GM21526 (cell line): ENCODE measurements around the gene HMOX1.

Experiments
- ATAC-seq: cut with Tn5 transposase; IDR thresholded peaks from one replicate; pipeline ENCODE4 v1.9.1; 2021; ENCODE audit warnings: moderate library complexity; ENCODE audit not compliant: unreplicated experiment, low FRiP score

The HMOX1 gene, protein sequence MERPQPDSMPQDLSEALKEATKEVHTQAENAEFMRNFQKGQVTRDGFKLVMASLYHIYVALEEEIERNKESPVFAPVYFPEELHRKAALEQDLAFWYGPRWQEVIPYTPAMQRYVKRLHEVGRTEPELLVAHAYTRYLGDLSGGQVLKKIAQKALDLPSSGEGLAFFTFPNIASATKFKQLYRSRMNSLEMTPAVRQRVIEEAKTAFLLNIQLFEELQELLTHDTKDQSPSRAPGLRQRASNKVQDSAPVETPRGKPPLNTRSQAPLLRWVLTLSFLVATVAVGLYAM

DNA sequence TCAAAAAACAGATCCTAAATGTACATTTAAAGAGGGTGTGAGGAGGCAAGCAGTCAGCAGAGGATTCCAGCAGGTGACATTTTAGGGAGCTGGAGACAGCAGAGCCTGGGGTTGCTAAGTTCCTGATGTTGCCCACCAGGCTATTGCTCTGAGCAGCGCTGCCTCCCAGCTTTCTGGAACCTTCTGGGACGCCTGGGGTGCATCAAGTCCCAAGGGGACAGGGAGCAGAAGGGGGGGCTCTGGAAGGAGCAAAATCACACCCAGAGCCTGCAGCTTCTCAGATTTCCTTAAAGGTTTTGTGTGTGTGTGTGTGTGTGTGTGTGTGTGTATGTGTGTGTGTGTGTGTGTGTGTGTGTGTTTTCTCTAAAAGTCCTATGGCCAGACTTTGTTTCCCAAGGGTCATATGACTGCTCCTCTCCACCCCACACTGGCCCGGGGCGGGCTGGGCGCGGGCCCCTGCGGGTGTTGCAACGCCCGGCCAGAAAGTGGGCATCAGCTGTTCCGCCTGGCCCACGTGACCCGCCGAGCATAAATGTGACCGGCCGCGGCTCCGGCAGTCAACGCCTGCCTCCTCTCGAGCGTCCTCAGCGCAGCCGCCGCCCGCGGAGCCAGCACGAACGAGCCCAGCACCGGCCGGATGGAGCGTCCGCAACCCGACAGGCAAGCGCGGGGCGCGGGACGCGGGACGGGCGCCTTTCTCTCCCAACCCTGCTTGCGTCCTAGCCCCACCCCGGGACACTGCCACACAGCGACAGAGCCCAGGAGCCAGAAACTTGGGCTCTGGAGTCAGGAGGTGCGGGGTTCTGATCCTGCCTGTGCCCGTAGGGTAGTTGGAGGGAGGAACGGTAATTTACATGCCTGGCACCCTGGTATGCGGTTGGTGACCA, at the start of gene HMOX1:
TSS of gene HMOX1 (plus strand) at position 560 of the 887 bp plus-strand sequence. CDS start at position 638, 78 bp downstream.
- peak; percentile 49 for ATAC-seq

DNA sequence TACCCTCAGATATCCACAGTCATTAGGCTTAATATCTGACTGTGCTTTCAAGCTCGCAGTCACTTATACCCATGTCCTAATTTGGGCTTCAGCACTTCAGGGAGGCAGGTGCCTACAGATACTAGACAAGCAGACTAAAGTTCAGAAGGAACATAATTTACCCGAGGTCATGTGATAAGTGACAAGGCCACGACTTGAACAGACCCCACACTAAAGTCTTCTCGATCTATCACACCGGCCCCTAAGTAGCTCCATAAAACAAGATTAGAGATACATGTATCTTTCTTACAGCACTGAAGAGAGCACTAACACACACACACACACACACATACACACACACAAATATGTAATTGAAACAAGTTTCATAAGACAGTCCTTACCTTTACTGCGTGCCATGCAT, 48.6 kb upstream of the HMOX1 start:
- ATAC-seq: no peak

DNA sequence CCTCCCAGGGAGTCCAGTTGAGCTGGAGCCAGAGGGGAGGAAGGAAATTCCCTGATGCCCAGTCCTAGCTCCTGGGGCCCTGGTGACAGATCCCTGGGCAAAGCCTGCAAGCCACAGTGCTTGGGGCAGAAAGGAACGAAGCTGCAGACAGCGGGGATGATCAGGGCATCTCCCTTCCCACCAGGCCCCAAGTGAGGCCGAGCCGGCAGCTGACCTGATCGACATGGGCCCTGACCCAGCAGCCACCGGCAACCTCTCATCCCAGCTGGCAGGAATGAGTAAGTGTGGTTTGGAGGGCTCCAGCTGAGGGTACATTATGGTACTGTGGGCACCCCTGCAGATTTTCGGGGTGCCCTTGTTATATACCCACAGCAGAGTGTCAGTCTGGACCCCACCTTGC, 47.7 kb upstream of the HMOX1 start:
- ATAC-seq: no peak

DNA sequence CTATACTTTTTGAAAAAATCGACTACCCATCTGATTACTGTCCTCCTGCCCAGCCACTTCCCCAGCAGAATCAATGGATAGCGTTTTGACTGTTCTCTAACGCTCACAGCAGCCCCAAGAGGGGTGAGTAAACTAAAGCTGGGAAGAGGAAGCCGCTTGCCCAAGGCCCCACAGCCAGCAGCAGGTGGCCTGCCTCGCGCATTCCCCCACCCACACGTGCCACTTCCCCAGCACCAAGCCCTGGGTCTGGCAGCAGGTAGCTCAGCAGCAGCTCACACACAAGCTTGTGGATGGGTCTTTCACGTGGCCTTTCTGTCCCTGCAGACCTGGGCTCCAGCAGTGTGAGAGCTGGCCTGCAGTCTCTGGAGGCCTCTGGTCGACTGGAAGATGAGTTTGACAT, 46.9 kb upstream of the HMOX1 start:
- ATAC-seq: no peak

DNA sequence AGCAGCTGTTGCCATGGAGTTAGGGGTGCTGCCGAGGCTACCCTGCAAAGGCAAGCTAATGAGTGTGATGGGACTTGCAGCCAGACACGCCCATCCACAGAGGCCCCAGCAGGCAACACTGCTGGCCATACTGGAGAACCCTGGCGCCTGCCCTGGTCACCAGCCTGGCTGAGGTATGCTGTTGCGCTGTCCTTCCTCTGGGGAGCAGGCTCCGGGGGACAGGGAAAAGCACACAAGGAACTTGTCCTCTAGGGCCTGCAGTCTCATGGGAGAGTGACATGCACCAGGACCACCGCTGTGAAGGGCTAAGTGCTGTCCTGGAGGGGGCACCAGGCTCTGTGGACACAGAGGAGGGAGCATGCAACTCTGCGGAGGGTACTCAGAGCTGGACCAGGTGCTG, 45.4 kb upstream of the HMOX1 start:
- ATAC-seq: no peak

DNA sequence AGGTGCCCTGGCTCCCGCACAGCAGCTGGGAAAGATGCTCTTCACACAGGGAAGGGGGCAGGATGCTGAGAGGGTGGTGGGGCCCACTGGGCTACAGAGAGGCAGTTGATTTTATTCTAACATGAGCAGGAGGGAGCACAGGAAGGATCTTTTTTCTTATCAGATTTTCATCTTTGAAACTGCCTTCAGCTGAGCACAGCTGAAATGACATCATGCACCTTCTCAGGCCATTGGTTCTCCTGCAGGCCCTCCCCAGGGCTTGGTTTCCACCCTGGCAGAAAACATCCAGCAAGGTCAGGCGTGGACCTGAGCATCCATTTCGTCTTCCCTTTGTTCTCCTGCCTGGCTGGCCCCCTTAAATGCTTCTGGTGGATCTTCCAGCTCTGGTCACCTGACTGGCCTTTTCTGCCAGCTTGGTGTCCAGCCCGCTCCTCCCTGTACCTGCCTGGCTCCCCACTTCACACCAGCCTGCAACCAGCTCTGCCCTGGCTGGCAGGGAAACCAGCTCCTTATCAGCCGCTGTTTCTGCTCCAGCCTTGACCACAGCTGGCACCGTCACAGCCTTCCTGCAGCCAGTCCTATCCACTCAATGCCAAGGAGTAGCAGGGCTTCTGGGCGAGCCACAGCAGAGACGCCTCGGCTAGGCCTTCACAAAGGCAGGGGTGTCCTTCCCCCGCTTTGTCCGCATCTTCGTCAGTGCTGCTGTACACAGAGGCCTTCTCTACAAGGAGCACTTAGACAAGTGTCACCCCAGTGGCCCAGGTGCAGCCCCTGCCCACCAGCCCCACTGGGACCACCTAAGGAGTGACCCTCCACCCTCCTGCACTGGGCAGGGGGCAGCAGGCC, 44.7 kb upstream of the HMOX1 start:
- no peak for ATAC-seq

DNA sequence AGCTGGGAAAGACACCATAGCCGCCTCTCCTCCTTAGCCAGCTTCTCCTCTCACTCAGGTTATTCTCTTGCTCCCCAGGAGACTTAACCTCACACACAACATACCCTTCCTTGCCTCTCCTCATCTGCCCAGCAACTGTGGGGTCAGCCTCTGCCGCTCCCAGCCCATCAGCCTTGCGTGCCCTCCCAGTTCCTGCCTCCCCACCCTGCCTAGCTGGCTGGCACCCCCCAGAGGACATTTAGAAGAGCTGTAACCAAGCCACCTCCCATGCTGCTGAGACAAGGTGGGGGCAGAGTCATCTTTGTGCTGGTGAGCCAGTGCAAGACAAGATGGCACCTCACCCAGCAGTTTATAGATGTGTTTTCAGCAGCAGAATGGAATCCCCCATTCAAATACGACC, 43.0 kb upstream of the HMOX1 start:
- no peak for ATAC-seq

DNA sequence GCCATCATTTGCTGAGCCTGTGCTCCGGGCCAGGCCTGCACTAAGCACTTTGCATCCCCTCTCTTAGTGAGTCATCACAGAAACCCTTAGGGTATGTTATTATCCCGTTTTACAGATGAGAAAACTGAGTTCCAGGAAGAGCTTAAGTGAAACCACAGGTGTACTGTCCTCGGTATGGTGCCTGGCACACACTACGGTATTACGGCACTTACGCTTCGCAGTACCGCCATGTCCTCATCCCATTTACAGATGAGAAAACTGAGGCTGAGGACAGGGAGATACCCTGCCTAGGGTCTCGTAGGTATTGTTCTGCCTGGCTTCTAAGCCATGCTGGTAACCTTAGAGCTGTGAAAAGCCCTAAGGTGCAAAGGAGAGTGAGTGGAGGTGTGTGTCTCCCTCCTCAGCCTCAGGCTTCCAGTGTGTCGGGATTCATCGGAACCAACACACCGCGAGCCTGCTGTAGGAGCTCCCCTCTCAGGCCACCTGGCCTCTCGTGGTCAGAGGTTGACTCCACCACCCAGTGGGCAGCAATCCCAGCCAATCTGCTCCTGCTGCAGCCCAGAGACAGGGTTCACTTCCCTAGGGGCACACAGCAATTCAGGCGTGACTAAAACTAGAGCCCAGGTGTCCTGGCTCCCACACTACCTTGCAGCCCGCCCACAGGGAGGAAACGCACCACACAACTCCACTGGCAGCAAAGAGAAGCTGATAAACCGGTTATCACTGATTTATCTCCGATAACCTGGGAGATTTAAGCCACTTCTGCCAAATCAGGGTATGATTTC, 39.6 kb upstream of the HMOX1 start:
- no peak for ATAC-seq

DNA sequence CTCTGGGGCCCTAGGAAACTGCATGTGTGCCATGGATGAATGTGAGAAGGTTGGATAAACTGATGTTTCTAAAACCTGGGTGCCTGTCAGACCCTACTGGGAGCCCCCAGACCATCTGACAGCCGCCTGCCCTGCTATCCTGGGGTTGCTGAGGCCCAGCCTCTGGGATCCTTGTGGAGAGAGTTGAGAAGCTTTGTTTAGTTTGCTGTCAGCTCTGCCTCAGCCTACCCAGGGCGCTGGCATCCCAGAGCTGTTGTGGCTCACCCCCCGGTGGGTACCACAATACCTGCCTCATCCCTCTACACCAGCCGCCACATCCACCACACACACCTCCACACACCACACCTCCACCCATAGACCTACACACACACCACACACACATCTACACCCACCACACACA, 38.5 kb upstream of the HMOX1 start:
- ATAC-seq: no peak

DNA sequence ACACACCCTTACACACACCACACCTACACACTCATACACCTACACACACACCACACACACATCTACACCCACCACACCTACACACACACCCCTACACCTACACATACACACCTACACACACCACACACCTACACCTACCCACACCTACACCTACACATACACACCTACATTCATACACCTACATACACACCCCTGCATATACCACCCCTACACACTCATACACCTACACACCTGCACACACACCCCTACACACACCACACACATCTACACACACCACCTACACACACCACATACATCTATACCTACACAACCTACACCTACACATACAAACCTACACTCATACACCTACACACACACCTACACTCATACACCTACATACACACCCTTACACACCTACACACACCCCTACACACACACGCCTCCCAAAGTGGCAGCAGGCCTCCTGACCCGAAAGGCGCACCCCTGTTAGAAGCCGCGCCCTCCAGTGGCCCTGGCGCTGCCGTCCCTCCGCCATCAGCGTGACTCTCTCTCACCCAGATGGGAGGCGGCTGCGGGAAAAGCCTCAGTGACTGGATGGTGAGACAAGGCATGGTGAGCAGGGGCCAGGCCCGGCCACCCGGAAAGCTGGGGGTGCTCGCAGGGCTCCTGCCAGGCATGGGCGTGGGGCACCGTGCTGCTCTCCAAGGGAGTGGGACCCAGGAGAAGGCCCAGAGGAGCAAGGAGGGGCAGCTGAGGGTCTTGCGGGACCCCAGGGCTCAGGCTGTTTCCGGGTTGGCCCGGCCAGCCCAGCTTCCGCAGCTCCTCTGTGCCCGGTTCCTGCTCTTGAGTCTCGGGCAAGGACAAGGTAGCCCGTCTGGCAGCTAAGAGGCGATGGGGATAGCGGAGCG, 37.0 kb upstream of the HMOX1 start:
- no peak for ATAC-seq

DNA sequence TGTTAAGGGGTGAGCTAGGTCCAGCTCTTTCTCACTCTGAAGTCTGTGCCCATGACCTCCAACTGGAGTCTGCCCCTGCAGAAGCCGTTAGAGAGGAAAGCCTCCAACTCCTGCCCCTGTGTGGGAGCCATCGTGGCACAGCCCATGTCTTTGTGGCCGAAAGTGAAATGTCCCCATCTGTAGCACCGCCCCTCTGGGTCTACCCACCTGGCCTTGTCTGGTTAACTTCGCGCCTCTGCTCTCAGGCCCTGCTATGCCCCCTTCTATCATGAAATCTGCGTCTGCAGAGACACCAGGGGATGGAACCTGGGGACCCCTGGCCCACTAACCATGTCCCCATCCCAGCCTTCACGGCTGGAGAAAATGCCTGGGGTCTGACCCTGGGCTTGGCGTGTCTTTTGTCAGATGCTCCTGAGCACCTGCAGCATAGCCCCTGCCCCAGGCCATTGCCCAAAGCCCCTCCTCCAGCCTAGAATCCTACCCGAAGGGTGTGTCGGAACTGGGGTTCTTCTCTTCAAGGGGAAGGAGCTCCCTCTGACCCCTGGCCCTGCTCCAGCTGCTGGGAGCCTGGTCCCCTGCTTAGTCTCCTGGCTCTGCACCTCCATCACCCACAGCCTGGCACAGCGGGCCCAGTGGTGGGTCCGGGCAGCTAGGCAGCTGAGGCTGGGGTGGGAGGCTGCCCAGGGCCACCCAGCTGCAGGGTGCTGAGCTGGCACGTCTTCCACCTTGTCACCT, 35.8 kb upstream of the HMOX1 start:
- no peak for ATAC-seq

DNA sequence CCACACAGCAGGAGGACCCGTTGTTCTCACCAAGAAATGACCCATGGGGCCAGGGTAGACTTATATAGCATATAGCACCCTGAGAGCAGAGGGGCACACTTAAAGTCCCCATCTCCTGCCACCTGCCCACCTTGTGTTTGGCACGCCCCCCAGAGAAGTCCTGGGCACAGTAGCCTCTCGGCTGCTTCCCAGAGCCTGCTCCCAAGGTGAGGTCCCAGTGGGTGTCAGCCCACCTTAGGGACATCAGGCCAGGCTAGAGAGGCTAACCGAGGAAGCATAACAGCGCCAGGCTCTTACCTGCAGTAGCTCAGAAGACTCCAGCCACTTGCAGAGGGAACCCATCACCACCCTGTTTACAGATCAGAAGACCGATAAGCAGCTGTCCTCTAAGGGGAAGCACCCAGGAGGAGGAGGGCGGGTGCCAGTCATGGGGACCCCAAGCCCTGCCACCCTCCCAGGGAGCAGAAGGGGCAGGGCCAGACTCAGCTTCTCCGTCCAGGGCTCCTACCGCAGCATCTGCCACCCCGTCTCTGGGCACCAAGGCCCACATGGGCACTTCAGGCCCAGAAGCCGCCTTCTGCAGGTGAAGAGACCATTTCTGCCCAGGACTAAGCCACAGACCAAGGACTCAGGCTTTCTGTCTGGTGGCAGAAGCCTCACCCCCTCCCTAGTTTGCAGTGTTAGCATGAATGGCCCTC, 34.9 kb upstream of the HMOX1 start:
- no peak for ATAC-seq

DNA sequence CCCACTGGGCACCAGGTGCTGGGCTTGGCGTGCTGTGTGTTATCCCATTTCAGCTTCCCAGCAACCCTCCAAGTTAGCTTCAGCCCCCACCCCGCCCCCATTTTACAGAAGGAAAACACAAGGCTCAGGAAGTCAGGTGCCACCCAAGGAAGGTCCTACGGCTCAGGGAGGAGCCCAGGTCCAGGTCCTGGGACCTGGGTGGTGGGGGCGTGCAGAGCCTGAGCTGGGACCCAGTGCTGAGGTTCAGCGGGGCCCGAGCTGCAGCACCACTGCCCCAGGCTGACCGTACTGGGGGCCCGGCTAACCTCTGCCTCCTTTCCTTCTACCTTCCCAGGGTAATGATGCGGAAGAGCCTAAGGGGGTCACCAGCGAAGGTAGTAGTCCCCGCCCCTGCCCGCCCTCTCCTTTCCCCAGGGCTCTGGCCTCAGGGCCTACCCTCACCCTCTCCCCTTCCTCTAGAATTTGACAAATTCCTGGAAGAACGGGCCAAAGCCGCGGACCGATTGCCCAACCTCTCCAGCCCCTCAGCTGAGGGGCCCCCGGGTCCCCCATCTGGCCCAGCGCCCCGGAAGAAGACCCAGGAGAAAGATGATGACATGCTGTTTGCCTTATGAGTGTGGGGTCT, 34.2 kb upstream of the HMOX1 start:
- no peak for ATAC-seq

DNA sequence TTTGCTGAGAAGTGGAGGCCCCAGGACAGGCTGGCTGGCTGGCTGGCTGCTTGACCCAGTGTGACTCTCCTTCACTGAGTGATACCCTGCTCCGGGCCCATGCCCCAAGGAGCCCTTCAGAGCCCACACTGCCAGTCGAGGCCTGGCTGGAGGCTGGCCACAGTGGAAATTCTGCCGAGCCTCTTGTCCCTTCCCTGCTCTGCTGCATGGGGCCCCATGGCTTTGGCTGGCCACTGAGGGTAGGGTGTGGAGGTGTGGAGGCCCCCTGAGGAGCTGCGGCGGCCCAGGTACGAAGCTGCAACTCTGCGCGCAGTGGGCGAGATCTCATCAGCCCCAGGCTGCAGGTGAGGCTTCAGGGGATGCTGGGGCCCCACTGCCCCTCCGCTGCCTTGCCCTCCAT, 33.4 kb upstream of the HMOX1 start:
- ATAC-seq: no peak

DNA sequence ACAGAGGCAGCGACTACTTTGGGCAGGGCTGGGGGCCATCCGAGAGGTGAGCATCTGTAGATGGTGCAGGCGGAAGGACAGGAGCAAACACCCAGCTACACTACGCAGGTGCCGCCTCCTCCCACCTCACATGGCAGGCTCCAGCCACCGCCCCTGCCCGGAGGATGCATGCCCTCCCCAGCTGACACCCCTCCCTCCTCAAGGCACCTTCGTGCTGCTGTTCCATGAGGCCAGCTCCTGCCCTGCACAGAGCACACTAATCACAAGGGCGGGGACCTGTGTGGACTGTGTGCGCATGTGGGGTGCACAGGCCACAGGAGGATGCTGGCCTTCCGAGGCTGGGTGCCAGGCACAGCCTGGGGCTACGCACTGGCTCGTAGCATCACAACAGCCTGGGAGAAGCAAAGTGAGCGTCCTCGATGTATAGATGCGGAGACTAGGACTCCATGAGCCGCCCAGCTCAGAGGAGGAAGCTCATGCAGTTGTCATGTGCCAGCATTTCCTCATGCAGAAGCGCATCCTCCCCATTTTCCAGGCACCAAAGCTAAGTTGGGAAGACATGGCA, 32.8 kb upstream of the HMOX1 start:
- ATAC-seq: no peak

DNA sequence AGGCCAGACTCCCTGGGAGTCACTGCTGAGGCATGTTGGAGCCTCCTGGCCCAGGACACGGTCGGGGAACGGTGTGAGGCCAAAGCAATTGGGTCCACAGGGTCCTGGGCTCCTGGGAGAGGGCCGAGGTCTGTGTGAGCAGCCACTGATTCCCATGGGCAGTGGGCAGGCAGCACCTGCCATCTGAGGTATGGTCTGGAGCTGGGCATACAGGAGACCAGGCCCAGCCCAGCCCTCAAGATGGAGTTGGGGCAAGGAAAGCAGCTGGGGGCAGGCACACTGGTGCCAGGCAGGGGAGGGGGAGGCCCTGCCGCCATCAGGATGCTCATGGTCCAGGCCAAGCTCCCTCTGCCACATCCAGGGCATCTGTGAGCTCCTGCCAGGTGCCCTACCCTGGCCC, 32.2 kb upstream of the HMOX1 start:
- no peak for ATAC-seq

DNA sequence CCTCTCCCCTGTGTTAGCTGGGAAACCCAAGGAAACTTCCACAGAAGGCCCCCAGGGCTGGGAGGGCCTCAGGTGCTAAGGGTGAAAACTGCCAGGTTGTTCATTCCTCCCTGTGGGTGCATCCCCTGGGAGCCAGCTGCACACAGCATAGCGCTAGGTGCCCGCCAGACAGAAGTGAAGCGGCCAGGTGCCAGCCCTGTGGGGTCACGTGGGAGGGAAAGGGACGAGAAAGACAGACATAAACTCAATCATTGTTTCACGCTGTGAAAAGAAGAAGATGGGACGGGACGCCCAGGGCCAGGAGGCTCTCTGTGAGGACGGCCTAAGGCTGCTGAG, 31.6 kb upstream of the HMOX1 start:
- ATAC-seq: no peak
